ENCODE results near the gene PNMT.

The PNMT gene

GRCh38 chr17:39653662-39654331 is 14.5 kb upstream of the PNMT start:
- peak; percentile 51 to 80 (median 67) for DNase-seq

- no peak for DNase-seq
Observed at GRCh38 chr17:39655105-39655504, 13.1 kb upstream of the PNMT start.

DNA sequence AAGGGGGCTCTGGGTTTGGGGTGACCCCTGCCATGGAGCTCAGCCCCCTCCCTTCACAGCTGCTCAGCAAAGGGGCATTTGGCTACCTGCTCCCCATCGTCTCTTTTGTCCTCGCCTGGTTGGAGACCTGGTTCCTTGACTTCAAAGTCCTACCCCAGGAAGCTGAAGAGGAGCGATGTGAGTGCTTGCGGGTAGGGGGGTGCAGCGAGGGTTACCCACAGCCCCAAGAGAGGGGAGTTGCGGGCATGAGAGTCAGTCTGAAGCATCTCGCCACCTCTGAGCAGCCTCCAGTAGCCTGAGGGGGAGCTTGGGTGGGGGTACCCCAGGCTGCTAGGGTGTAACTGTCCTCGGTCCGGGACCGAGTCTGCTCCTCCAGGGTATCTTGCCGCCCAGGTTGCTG is 9.9 kb upstream of the PNMT start:
- no peak for DNase-seq

DNA sequence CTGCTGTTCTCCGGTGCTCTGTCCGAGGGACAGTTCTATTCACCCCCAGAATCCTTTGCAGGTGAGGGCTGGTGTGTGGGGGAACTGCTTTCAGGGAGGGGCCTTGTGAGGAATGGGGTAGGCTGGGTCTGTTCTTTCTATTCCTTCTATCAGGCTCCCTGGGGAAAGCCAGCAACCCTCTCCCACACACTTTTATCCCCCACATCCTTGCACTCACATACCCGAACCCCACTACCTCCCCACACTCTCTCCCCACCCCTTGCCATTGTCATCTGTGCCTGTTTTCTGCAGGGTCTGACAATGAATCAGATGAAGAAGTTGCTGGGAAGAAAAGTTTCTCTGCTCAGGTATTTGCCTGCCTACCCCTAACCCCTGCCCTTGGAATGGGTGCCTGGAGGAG is 9.5 kb upstream of the PNMT start:
- no peak for DNase-seq

DNA sequence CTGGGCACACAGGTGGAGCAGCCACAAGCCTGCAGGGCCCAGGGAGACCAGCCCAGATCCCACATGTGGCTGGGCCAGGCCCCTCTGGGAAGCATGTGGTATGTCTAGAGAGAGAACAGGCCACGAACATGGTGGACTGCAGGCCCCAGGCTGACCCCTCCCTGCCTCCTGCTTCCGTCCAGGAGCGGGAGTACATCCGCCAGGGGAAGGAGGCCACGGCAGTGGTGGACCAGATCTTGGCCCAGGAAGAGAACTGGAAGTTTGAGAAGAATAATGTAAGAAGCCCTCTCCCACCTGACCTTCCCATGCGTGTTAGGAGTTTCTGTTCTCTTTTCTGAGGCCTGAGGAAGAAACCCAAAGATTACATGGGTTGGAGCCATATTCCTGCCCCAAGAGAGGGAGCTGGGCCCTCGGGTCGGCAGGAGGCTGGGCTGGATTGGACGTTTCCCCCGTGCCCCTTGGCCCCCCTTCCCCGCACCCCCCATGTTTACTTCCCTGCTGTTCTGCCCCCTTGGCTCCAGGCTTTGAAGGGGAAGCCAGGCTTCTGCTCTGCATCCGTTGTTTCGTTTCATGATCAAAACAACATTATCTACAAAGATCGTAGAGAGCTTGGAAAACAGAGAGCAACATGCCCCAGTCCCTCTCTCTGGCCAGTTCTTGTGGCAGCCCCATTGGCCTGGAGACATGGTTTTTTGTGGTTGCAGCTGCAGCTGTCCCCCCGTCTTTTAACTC is 8.8 kb upstream of the PNMT start:
- DNase-seq: no peak

GRCh38 chr17:39660011-39660360 is 8.3 kb upstream of the PNMT start:
- DNase-seq: no peak

DNA sequence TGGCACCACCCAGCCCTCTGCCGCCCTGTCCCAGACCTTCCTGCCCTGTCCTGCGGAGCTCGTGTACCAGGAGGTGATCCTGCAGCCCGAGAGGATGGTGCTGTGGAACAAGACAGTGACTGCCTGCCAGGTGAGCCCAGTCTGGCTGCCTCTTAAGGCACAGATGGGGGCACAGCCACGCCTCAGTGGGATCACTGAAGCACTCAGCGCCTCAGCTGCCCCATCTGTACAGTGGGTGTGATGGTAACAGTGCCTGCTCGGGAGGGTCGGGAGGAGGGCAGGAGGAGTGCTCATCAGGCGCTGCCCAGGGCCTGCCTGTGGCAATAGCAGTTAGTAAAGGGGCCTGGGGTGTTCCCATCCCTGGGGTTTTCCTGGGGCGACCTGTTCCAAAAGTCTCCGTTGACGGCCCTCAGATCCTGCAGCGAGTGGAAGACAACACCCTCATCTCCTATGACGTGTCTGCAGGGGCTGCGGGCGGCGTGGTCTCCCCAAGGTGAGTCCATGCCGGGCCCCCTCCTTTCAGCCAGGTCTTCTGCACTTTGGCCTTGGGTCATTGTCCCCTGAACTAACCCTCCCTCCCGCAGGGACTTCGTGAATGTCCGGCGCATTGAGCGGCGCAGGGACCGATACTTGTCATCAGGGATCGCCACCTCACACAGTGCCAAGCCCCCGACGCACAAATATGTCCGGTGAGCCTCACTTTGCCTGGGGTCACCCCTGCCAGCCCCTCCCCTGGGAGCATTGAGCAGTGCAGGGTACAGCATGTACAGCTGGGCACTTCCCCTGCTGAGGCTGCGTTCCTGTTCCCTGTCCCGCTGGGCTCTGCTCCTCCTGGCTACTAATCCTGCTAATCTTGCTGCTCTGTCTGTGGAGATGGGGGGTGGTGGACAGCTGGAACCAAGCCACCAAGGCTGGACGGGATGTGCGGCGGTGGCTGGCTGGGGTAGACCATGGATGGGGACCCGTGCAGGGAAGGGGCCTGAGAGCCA is 7.6 kb upstream of the PNMT start:
- DNase-seq: no peak

- DNase-seq: no peak
Observed at GRCh38 chr17:39661744-39662541, 6.3 kb upstream of the PNMT start.

GRCh38 chr17:39662551-39663339 is 5.5 kb upstream of the PNMT start:
- no peak for DNase-seq

GRCh38 chr17:39663340-39663687 is 4.9 kb upstream of the PNMT start:
- DNase-seq: no peak

DNA sequence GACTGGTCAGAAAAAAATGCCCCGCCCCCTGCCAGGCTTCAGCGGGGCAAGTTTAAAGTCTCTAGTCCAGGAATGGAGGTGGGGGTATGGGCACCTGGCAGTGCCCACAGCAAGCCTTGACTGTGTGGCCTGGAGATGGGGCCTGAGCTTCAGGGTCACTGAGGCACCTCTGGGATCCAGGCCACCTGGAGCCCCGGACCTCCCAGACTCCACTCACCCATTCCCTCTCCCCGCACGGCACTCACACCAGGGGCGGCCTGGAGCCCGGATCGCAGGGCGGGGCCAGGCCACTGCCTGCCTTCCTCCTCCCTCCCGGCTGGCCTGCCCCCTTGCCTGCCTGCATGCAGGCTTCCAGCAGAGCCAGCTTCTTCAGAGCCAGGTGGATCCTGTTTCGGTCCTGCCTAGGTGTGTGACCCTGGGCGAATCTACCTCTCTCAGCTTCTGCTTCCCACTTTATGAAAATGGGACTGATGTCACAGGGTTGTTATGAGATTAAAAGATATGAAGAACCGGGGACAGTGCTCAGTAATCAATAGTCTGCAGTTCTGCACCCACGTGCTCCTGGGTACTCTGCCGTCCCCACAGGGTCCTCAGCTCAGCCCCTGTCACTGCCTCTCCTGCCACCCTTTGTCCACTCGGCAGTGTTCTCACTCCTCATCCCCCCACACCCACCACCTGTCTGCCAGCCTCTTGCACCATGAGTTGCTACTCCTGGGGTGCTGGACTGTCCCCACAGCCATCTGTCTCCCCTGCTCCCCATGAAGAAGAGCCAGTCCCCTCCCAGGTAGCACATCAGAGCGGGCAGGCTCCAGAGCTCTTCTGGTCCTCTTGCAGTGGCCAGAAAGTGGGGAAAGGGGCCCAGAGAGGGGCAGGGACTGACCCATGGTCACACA is 4.3 kb upstream of the PNMT start:
- no peak for DNase-seq

GRCh38 chr17:39664581-39665561 is 3.4 kb upstream of the PNMT start, which contains the start of gene TCAP:
TSS of gene TCAP (plus strand) at chr17:39665349. CDS start at chr17:39665360, 11 bp downstream.
- DNase-seq: no peak

DNA sequence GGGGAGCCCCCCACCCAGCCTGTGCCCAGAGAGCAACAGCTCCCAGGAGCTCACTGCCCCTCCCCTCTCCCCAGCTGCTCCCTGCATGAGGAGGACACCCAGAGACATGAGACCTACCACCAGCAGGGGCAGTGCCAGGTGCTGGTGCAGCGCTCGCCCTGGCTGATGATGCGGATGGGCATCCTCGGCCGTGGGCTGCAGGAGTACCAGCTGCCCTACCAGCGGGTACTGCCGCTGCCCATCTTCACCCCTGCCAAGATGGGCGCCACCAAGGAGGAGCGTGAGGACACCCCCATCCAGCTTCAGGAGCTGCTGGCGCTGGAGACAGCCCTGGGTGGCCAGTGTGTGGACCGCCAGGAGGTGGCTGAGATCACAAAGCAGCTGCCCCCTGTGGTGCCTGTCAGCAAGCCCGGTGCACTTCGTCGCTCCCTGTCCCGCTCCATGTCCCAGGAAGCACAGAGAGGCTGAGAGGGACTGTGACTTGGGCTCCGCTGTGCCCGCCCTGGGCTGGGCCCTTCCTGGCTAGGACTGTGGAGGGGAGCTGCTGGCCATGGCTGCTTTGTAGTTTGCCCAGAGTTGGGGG is 2.5 kb upstream of the PNMT start:
- DNase-seq: no peak

- DNase-seq: no peak
Observed at GRCh38 chr17:39666231-39666600, 2.0 kb upstream of the PNMT start.

- DNase-seq: no peak
Observed at GRCh38 chr17:39666601-39667261, 1.5 kb upstream of the PNMT start.

DNA sequence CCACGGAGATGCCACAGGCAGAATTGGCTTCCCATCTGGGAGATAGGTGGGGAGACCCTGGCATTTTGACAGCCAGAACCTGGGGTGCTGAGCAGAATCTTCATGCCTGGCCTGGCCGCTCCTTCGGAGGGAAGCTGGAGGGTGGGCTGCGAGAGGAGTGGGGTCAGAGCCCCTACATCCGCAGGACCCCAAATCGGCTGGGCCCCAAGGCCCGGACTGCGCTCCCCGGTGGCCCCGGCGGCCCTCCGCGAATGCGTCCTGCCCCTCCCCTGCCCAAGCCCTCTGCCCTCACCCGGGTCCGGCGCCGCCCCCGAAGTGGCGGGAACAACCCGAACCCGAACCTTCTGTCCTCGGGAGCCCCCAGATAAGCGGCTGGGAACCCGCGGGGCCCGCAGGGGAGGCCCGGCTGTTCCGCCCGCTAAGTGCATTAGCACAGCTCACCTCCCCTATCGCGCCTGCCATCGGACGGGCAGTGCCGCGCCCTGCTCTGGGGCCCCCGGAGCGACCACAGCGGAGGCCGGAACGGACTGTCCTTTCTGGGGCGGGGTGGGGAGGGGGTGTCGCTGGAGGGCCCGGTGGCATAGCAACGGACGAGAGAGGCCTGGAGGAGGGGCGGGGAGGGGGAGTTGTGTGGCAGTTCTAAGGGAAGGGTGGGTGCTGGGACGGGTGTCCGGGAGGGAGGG is 850 bp upstream of the PNMT start:
- DNase-seq: no peak

DNA sequence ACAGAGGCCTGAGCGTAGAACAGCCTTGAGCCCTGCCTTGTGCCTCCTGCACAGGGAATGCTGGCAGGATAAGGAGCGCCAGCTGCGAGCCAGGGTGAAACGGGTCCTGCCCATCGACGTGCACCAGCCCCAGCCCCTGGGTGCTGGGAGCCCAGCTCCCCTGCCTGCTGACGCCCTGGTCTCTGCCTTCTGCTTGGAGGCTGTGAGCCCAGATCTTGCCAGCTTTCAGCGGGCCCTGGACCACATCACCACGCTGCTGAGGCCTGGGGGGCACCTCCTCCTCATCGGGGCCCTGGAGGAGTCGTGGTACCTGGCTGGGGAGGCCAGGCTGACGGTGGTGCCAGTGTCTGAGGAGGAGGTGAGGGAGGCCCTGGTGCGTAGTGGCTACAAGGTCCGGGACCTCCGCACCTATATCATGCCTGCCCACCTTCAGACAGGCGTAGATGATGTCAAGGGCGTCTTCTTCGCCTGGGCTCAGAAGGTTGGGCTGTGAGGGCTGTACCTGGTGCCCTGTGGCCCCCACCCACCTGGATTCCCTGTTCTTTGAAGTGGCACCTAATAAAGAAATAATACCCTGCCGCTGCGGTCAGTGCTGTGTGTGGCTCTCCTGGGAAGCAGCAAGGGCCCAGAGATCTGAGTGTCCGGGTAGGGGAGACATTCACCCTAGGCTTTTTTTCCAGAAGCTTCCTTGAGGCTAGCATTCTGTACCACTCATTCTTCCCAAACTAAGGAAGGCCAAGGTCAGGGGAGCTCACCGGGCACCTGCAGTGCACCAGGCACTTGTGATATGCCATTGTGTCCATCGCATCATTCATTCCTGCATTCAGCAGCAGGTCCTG is 1.9 kb downstream of the PNMT start:
- DNase-seq: no peak
